Midbrain (tissue), 1 donor: ENCODE measurements around the gene ATXN2L.

Experiments used
- DNase-seq: peaks from one replicate; lab custom pipeline; 2025; lab: John Stamatoyannopoulos, UW

Gene ATXN2L

DNA sequence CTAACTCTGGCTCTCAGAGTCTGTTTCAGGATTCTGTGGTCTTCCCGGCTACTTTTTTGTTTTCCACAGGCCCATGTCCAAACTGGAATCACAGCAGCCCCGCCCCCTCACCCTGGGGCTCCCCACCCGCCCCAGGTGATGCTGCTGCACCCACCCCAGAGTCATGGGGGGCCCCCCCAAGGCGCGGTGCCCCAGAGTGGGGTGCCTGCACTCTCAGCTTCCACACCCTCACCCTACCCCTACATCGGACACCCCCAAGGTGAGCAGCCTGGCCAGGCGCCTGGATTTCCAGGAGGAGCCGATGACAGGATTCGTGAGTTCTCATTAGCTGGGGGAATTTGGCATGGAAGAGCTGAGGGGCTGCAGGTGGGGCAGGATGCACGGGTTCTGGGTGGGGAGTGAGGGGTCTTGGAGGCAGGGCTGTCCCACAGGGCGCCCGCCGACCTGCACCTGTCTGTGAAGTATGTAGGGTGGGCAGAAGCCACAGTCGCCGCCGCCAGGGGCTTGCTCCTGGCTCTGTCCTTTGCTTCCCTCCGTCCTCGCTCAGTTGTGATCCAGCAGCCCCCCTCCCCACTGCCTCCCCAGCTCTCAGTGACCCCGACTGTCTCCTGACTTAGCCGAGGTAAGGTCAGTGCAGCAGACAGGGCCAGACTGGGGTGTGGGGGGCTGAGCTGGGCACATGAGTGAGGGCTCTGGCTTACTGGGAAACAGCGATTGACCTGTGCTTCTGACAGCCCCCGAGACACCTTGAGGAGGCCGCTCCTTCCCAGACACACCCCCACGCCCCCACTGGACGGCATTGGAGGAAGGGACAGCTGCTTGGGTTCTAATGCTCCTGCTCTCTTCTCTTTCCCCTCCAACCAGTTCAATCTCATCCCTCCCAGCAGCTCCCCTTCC, 13.3 kb downstream of the ATXN2L start:
- no peak for DNase-seq

DNA sequence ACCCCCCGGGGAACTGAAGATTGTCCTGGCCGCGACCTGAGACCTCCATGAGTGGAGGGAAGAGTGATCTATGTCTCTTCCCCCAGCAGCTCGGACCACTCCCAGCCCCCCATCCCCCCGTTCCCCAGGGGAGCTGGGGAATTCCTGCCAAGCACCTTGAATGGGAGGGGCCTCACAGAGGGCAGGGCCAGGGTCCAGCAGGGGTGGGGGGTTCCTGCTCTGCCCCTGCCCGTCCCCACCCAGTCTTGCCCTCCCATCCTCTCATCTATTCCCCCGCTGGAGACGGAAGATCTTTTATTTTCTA, 13.9 kb downstream of the ATXN2L start:
- no peak for DNase-seq

DNA sequence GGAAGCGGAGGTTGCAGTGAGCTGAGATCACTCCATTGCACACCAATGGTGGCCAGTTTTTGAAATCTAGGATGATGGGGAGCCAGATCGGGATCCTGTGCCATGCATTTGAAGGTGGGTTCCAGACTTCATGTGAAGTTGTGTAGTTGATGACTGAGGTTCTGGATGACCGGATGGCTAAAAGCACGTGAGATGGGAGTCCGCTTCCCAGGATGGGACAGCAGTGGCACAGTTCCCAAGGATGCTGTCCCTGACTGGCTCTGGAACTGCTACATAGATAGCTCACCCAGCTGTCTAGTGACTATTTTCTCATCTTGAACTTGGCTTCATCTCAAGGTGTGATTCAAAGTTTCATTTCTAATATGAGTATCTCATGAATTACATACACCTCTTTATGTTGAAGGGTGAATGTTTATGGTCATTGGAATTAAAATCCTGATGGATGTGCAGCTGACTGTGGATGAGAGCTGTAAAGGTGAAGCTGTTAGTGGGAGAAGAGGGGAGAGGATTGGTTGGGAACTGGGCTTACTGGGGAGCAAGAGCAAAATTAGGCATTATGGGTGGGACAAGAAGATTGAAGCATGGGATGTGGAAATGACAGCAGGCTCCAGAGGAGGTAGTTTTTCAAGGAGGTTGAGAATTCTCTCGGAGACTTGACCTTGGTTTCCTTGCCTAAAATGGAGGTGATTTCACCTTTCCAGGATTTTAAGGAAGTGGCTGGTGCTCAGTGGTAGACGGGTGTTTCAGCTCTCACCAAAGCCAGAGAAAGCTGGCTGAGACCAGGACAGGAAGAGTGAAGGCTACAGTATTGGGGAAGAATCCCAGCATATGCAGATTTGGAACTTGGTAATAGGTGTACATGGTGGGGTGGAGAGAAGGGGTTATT, 15.1 kb downstream of the ATXN2L start:
- no peak for DNase-seq

DNA sequence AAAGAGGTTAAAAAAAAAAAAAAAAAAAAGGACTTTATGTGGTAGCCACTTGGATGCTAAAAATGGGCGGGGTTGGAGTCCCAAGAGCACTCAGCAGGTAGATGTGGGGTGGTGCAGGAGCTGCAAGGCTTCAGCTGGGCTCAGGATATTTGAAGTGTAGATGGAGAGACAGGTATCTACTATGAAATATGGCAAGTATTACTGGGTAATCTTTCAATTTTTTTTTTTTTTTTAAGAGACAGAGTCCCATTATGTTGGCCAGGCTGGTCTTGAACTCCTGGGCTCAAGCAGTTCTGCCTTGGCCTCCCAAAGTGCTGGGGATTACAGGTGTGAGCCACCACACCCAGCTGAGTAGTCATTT, 15.7 kb downstream of the ATXN2L start:
- no peak for DNase-seq

DNA sequence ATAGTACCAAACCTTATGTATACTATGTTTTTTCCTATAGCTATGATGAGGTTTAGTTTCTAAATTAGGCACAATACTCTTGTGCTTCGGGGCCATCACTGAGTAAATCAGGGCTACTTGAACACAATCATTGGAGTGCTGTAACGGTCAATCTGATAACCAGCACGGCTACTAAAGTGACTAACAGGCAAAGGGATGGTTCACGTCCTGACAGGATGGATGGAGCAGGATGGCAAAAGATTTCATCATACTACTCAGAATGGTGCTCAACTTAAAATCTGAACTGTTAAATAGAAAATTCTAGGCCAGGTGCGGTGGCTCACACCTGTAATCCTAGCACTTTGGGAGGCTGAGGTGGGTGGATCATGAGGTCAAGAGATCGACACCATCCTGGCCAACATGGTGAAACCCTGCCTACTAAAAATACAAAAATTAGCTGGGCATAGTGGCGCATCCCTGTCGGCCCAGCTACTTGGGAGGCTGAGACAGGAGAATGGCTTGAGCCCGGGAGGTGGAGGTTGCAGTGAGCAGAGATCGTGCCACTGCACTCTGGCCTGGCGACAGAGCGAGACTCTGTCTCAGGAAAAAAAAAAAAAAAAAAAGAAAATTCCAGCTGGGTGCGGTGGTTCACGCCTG, 16.3 kb downstream of the ATXN2L start:
- DNase-seq: no peak

DNA sequence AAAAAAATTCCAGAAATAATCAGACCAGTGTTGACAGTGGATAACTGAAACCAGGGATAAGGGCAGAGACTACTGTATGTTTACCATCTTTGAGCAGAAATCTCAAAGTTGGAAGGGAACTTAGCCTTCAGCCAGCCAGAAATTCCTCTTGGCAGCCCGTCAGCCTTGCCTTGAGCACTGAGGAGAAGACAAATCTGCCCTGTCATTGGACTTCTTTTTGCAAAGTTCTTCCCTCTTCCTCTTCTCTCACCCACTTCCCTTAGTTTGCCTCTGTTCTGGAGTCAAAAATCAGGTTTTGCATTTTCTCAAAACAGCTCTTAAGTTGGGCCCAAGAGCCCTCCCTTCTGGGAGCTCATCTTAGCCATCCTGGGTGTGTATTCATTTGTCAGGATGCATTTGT, 17.1 kb downstream of the ATXN2L start:
- DNase-seq: no peak

DNA sequence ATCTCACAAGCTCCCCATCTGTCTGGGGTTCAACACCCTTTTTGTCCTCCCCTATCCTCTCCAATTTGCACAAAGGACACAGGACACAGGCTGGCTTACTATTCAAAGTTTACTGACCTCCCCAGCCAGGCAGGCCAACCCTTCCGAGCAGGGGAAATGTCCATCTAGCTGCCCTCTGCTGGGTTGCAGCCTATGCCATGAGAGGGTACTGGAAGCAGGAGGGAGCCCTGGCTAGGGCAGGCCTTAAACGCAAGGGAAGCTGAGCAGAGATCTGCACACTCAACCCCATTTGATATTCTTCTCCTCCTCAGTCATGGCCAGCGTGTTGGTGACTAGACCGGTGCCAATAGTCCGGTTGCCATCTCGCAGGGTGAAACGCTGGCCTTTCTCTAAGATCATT, 19.9 kb downstream of the ATXN2L start:
- no peak for DNase-seq

DNA sequence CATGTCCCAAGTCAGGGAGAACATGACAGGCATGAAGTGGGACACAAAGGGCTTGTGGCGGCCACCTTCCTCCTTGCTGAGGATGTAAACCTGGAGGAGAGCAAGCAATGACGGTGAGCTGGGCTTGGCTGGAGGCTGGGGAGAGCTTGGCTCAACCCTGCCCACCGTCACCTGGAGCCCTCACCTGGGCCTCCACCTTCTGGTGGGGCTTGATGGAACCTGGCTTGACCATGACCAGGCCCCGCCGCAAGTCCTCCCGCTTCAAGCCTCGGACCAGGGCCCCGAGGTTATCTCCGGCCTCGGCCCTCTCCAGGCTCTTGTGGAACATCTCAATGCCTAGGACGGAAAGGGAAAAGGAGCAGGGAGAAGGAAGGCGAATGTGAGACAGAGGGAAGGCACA, 21.0 kb downstream of the ATXN2L start:
- DNase-seq: no peak

DNA sequence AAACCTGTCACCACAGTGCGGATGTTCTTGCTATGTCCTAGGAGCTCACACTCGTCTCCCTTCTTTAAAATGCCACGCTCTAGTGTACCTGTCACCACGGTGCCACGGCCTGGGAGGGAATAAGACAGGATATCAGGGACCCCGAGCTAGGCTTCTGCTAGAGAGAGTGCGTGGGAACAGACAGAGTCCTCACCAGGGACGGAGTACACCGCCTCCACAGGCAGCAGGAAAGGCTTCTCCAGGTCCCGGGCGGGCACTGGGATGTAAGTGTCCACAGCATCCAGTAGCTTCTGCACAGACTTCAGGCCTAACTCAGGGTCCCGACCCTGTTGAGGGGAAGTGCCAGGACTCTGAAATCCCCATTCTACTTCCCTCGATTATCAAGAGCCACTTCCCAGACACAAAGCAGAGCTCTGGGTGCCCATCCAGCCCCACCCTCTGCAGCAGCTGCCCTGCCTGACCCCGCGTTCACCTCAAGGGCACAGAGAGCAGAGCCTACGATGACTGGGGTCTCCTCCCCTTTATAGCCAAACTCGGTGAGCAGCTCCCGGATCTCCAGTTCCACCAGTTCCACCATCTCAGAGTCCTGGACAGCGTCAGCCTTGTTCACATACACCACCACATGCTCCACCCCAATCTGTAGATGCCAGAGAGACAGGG, 21.6 kb downstream of the ATXN2L start:
- DNase-seq: no peak

DNA sequence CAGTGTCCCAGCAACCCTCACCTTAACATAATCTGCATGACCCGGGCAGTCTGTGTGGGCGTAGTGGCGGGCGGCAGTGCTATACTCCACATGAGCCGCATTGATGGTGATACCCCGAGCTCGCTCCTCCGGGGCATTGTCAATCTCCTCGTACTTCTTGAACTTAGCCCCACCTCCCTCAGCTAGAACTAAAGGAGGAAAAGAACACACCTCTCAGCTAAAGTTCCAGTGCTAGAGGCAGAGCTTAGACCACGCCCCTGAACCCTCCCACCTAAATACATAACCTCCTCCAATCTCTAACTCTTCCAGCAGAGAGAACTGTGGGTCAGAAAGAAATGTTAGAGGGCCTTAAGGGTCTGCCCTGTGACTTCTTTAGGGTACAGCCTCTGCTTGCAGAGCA, 22.5 kb downstream of the ATXN2L start:
- no peak for DNase-seq

DNA sequence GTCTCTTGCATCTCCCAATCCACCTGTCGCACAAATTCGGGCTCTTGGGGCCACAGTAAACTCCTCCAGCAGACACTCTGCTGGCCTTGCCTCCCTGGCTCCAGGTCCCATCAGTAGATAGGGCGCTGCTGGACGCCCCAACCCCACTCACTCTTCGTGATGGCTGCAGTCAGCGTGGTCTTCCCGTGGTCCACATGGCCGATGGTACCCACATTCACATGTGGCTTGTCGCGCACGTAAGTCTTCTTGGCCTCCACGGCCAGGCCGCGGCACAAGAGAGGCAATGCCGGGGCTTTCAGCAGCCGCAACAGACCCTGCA, 22.9 kb downstream of the ATXN2L start:
- no peak for DNase-seq

DNA sequence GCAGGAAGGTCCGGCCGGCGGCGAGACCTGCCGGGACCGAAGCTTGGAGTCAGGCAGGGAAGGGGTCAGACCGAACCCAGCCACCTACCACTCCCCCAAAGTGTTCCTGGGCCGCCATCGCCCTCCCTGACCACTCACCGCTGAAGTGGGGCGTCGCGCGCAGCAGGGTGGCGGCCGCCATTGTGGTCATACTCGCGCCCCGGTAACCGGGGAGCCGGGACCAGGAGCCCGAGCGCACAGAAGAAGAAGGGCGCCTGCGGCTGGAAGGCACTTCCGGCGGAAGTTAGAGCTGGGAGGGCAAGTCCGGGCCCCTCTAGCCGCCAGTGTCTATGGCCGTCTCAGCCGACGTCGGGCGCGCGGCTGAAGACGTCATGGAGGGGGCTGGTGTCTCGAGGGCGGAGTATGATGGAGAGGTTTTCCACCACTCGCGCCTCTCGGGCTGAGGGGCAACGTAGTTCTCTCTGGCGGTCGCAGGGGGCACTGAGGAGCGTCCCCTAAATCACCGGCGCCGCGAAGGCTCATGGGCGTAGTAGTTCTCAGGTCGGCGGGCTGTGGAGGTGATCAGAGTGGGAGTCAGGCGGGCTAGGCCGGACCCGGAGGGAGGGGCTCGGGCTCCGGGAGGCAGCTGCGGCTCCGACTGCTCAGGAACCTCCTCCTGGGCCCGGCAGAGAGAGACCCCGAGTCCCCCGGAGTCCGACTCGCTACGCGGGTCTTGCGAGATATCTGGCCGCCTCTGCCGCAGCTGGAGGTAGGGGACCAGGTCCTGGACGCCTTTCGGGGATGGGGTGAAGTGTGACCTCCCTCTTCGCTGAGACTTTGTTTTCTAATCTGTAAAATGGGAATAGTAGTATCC, 23.5 kb downstream of the ATXN2L start, which contains the start of gene TUFM:
TSS of gene TUFM (minus strand) at position 269 of the 853 bp plus-strand sequence. CDS start at position 190, 79 bp downstream.
- DNase-seq: peak; percentile 99

DNA sequence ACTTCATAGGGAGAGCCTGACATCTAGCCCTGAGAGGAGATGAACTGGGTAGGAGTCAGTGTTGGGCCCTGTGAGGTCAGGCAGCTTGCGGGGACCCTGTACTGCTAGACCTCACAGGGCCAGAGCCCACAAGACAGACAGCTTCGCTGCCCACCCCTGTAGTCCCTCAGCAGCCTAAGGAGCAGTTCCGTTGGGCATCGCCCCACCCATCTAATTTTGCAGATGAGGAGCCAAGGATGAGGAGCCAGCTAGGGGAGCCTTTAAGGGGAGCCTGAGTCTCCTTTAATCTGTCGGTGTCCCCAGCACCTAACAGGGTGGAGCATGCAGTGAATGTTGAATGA, 24.1 kb downstream of the ATXN2L start:
- DNase-seq: peak; percentile 54

DNA sequence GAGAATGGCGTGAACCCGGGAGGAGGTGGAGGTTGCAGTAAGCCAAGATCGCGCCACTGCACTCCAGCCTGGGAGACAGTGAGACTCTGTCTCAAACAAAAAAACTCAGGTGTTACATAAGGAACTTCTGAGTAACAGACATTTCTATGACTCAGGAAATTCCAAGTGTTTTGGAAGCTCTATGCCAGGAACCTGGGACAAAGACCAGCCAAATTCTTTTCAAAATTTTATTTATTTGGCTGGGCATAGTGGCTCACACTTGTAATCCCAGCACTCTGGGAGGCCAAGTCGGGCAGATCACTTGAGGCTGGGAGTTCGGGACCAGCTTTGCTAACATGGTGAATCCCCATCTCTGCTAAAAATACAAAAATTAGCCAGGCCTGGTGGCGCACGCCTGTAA, 35.6 kb downstream of the ATXN2L start:
- DNase-seq: peak; percentile 4

DNA sequence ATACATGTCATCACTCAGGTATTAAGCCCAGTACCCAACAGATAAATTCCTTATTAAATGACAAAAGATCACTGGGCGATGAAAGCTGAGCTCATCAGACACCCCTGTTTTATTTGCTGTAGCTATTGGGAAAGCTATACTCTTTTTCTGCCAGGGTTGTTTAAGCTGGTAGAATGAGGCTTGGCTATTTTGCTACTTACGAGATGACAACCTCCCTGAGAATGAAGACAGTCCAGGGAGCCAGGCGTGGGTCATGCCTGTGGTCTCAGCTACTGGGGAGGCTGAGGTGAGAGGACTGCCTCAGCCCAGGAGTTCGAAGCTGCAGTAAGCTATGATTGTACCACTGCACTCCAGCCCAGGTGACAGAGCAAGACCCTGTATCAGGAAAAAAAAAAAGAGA, 36.5 kb downstream of the ATXN2L start:
- DNase-seq: no peak

DNA sequence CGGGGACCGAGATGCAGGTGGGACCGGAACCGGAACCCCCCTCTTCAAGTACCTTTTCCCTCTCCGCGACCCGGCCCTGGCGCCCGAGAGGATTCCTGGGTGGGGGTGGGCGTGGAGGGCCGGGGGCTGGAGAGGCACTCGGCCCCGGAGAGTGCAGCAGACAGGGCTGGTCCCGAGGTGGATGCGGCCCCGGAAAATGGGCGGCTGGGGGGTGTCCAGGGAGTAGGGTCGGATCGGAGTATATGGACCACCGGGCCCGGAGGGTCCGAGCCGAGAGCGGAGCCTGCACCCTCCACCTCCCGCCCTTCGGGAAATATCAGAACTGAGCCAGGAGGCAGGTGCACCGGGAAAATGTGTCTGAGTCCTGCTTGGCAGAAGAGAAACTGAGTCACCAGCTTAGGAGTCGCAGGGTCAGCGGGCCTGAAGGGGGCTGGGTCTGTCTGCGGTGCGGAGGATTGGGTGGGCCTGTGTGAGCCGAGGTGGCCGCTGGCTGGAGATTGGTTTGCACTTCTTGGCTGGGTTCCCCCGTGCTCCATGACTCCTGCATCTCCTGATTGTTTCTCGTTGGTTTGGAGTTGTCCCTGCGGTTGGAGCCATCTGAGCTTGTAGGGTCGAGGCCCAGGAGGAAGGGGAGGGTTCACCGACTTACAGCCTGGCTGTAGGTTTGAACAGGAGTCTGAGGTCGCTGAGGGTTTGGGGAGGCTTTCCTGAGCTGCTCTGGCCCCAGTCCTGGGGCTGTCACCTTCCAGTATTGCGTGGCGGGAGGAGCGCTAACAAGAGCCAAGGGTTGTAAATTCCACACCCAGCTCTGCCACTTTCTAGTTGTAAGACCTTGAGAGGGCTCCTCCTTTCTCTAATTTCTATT, 41.4 kb downstream of the ATXN2L start:
- DNase-seq: peak; percentile 13

DNA sequence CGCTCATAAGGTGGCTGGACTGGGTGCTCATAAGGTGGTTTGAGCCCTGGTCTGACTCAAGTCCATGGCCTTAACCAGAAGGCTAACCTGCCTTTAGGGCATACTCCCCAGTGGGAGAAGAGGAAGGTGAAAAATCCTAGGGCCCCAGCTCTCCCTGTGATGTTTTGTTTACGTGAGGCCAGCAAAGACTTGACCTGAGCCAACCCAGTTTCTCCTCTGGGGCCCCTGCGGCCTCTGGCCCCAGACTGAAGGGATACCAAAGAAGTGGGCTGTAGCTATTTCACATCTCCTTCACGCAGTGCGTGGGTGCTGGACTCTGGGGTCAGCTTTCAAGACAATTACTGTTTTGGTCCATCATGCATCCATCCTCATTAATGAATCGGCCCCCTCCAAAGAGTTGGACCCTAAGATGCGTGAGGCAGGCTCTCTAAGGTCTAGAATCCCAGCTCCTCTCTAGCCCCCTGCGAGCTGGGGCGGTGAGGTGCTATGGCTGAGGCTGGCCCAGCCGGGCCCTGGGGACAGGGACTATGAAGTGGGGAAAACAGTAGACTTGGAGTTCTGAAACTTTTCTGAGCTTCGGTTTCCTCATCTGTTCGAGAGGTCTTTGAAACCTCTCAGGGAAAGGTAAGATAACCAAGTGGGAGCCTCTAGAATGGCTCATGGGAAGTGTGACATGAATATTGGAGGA, 42.3 kb downstream of the ATXN2L start:
- no peak for DNase-seq

DNA sequence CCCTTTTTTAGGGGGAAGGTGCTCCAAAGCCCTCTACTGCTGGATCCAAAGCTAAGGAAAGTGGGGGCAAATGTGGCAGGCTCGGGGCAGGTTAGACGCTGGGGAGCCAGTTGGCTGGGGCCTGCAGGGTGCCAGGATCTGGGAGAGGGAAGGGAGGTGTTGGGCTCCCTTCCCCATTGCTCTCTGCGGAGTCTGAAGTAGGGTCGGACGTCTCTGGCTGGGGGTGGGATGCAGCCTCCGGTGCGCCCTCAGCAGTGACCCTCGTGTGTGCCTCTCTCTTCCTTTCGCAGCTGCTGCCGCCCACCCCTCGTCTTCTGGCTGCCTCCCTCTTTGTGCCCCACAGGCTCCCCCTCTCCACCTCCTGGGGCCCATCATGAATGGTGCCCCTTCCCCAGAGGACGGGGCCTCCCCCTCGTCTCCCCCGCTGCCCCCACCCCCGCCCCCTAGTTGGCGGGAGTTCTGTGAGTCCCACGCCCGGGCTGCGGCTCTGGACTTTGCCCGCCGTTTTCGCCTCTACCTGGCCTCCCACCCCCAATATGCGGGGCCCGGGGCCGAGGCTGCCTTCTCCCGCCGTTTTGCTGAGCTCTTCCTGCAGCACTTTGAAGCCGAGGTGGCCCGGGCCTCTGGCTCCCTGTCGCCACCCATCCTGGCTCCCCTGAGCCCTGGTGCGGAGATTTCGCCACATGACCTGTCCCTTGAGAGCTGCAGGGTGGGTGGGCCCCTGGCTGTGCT, 43.1 kb downstream of the ATXN2L start:
- no peak for DNase-seq

DNA sequence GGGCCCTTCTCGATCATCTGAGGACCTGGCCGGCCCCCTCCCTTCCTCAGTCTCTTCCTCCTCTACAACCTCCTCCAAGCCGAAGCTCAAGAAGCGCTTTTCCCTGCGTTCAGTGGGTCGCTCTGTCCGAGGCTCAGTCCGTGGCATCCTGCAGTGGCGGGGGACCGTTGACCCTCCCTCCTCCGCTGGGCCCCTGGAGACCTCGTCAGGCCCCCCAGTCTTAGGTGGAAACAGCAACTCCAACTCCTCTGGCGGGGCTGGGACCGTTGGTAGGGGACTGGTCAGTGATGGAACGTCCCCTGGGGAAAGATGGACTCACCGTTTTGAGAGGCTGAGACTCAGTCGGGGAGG, 43.6 kb downstream of the ATXN2L start:
- DNase-seq: no peak
